ENCODE data around the gene FAM78B.

Gene FAM78B

GRCh38 chr1:166083887-166084286 lies 82.9 kb downstream of the FAM78B start:
- H3K9ac ChIP-seq (ENCODE audit: low read length): no peak overlapping the region
- H3K9me3 ChIP-seq (ENCODE audit: low read length): no peaks in the 10 kb centered on the region
- TF ChIP-seq, protein P1, sequence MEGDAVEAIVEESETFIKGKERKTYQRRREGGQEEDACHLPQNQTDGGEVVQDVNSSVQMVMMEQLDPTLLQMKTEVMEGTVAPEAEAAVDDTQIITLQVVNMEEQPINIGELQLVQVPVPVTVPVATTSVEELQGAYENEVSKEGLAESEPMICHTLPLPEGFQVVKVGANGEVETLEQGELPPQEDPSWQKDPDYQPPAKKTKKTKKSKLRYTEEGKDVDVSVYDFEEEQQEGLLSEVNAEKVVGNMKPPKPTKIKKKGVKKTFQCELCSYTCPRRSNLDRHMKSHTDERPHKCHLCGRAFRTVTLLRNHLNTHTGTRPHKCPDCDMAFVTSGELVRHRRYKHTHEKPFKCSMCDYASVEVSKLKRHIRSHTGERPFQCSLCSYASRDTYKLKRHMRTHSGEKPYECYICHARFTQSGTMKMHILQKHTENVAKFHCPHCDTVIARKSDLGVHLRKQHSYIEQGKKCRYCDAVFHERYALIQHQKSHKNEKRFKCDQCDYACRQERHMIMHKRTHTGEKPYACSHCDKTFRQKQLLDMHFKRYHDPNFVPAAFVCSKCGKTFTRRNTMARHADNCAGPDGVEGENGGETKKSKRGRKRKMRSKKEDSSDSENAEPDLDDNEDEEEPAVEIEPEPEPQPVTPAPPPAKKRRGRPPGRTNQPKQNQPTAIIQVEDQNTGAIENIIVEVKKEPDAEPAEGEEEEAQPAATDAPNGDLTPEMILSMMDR (IDR thresholded peaks at IDR 0.05; ENCODE audit: low read length): no peak
- TF ChIP-seq EZH2 (IDR thresholded peaks at IDR 0.05; ENCODE audit: borderline replicate concordance, low read length): no peak
- no peak overlapping the region for H3K4me3 ChIP-seq (ENCODE audit: low read depth, low read length, poor library complexity, severe bottlenecking)
- H3K27me3 ChIP-seq (ENCODE audit: insufficient read depth, low read length): no peaks in the 10 kb centered on the region
- H3F3A ChIP-seq (ENCODE audit: insufficient read depth, low read length): no peaks in the 10 kb centered on the region
- H2AFZ ChIP-seq (ENCODE audit: low read length): no peak overlapping the region
- no peak overlapping the region for H3K27ac ChIP-seq (ENCODE audit: low read depth, low read length, poor library complexity, severe bottlenecking)
- H3K36me3 ChIP-seq (ENCODE audit: insufficient read depth, low read length): no peaks in the 10 kb centered on the region
- no peak overlapping the region for H3K4me2 ChIP-seq (ENCODE audit: low read length)
- no peaks in the 10 kb centered on the region for H3K9me2 ChIP-seq (ENCODE audit: low read depth, low read length)
- H3K79me2 ChIP-seq (ENCODE audit: insufficient read depth, low read length): no peaks in the 10 kb centered on the region
- no peaks in the 10 kb centered on the region for H4K20me1 ChIP-seq (ENCODE audit: insufficient read depth, low read length)
- no peaks in the 10 kb centered on the region for H3K4me1 ChIP-seq (ENCODE audit: insufficient read depth, low read length, severe bottlenecking)

DNA sequence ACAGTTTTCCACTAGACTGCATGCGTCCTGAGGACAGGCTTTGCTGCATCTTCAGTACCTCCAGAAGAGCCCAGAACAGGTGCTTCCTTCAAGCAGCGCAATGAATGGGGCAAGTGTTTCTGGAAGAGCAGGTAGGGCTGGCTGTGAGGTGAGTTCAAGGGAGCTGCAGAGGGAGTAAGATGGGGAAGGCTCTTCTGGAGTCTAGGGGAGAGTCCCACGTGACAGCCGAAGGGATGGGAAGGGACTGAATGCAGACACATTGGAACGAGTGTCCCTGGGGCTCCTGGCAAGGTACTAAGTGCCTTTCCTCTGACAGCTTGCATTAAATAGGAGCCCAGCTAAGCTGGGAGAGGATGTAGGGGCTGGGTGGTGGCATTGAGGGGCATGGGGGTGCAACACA lies 84.2 kb downstream of the FAM78B start:
- H3K9me2 ChIP-seq (ENCODE audit: low read depth, low read length): no peaks in the 10 kb centered on the region
- no peaks in the 10 kb centered on the region for H3K36me3 ChIP-seq (ENCODE audit: insufficient read depth, low read length)
- H3F3A ChIP-seq (ENCODE audit: insufficient read depth, low read length): no peaks in the 10 kb centered on the region
- H3K79me2 ChIP-seq (ENCODE audit: insufficient read depth, low read length): no peaks in the 10 kb centered on the region
- TF ChIP-seq EZH2 (IDR thresholded peaks at IDR 0.05; ENCODE audit: borderline replicate concordance, low read length): no peak
- TF ChIP-seq, protein P1 (IDR thresholded peaks at IDR 0.05; ENCODE audit: low read length): no peak
- no peaks in the 10 kb centered on the region for H3K27me3 ChIP-seq (ENCODE audit: insufficient read depth, low read length)
- H3K4me3 ChIP-seq (ENCODE audit: low read depth, low read length, poor library complexity, severe bottlenecking): no peak overlapping the region
- H4K20me1 ChIP-seq (ENCODE audit: insufficient read depth, low read length): no peaks in the 10 kb centered on the region
- no peaks in the 10 kb centered on the region for H3K4me1 ChIP-seq (ENCODE audit: insufficient read depth, low read length, severe bottlenecking)
- no peaks in the 10 kb centered on the region for H3K9me3 ChIP-seq (ENCODE audit: low read length)
- no peak overlapping the region for H3K27ac ChIP-seq (ENCODE audit: low read depth, low read length, poor library complexity, severe bottlenecking)
- no peak overlapping the region for H3K4me2 ChIP-seq (ENCODE audit: low read length)
- H2AFZ ChIP-seq (ENCODE audit: low read length): no peak overlapping the region
- H3K9ac ChIP-seq (ENCODE audit: low read length): no peak overlapping the region

- Histone ChIP-seq H4K20me1 (ENCODE audit: insufficient read depth, low read length) (no peaks in the 10 kb centered on the region), H3K4me1 (ENCODE audit: insufficient read depth, low read length, severe bottlenecking) (no peaks in the 10 kb centered on the region), H3K9ac (ENCODE audit: low read length) (no peak overlapping the region), H3K9me3 (ENCODE audit: low read length) (no peaks in the 10 kb centered on the region), H3F3A (ENCODE audit: insufficient read depth, low read length) (no peaks in the 10 kb centered on the region), H2AFZ (ENCODE audit: low read length) (no peak overlapping the region), H3K4me3 (ENCODE audit: low read depth, low read length, poor library complexity, severe bottlenecking) (no peak overlapping the region), H3K9me2 (ENCODE audit: low read depth, low read length) (no peaks in the 10 kb centered on the region), H3K36me3 (ENCODE audit: insufficient read depth, low read length) (no peaks in the 10 kb centered on the region), H3K4me2 (ENCODE audit: low read length) (no peak overlapping the region), H3K79me2 (ENCODE audit: insufficient read depth, low read length) (no peaks in the 10 kb centered on the region), H3K27me3 (ENCODE audit: insufficient read depth, low read length) (no peaks in the 10 kb centered on the region), H3K27ac (ENCODE audit: low read depth, low read length, poor library complexity, severe bottlenecking) (no peak overlapping the region)
- TF ChIP-seq EZH2 (IDR thresholded peaks at IDR 0.05; ENCODE audit: borderline replicate concordance, low read length): no peak
- TF ChIP-seq, protein P1 (IDR thresholded peaks at IDR 0.05; ENCODE audit: low read length): no peak
Observed at GRCh38 chr1:166080967-166081870, 85.6 kb downstream of the FAM78B start.

Data from OCI-LY1 (cell line).